ENCODE measurements around the gene ABCA2.

The ABCA2 gene

GRCh38 chr9:136962701-136963248 lies 65.3 kb downstream of the ABCA2 start:
- DNase-seq (ENCODE audit: low read depth): no peak

- no peak for DNase-seq (ENCODE audit: low read depth)
Measured at GRCh38 chr9:136962163-136962562, 65.9 kb downstream of the ABCA2 start.

- DNase-seq (ENCODE audit: low read depth): no peak
Measured at GRCh38 chr9:136961279-136962065, 66.6 kb downstream of the ABCA2 start.

GRCh38 chr9:136960938-136961275 lies 67.1 kb downstream of the ABCA2 start:
- no peak for DNase-seq (ENCODE audit: low read depth)

GRCh38 chr9:136960212-136960937 lies 67.7 kb downstream of the ABCA2 start:
- no peak for DNase-seq (ENCODE audit: low read depth)

GRCh38 chr9:136958898-136959850 lies 68.9 kb downstream of the ABCA2 start:
- DNase-seq (ENCODE audit: low read depth): no peak

- no peak for DNase-seq (ENCODE audit: low read depth)
Measured at GRCh38 chr9:136958473-136958872, 69.6 kb downstream of the ABCA2 start.

- no peak for DNase-seq (ENCODE audit: low read depth)
Measured at GRCh38 chr9:136957901-136958300, 70.1 kb downstream of the ABCA2 start.

DNA sequence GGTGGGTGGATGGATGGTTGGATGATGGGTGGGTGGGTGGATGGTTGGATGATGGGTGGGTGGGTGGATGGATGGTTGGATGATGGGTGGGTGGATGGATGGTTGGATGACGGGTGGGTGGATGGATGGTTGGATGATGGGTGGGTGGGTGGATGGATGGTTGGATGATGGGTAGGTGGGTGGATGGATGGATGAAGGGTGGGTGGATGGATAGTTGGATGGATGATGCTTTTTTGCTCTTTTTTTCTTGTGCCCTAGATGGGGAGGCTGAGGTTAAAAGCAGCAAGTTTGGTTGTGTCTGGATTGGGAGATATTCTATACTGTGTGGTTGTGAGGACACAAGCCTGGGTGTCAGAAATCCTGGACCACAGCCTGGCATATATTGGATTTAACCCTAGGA lies 70.6 kb downstream of the ABCA2 start:
- no peak for DNase-seq (ENCODE audit: low read depth)

All from GM04504 (cell line).